Cerebellar cortex (tissue), 1 donor: ENCODE data around the gene TIGD6.
"Not testable (repeated sequence)": the region's sequence is repeated elsewhere in the genome, so short reads cannot be mapped to it uniquely, and the experiment has no call there.

Source experiments
- DNase-seq: peaks from one replicate; pipeline ENCODE4 v3.0.0-alpha.2; 2015; ENCODE audit warnings: low spot score

The TIGD6 gene

GRCh38 chr5:149969181-149969930, 31.1 kb downstream of the TIGD6 start:
- peak; percentile 87 for DNase-seq

GRCh38 chr5:149966946-149967345, 33.5 kb downstream of the TIGD6 start:
- DNase-seq = no peak

DNA sequence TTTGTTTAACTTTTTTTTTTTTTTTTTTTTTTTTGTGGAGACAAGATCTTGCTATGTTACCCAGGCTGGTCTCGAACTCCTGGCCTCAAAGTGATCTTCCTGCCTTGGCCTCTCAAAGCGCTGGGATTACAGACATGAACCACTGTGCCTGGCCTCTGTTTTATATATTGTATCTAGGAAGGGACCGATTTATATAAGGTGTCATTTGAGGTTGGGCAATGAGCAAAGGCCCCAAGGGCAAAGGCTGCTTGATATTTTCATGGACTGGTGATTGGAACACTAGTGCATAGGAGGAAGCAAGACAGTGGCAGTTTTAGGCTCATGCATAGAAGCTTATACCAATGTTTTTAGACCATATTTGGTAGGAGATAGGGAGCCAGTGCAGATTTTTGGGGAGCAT, 36.7 kb downstream of the TIGD6 start:
- DNase-seq = no peak

- no peak for DNase-seq
These were observed 37.7 kb downstream of the TIGD6 start for GRCh38 chr5:149962601-149963300.

GRCh38 chr5:149961957-149962409, 38.5 kb downstream of the TIGD6 start:
- peak; percentile 81 for DNase-seq

GRCh38 chr5:149961186-149961685, 39.2 kb downstream of the TIGD6 start:
- peak; percentile 48 for DNase-seq

DNA sequence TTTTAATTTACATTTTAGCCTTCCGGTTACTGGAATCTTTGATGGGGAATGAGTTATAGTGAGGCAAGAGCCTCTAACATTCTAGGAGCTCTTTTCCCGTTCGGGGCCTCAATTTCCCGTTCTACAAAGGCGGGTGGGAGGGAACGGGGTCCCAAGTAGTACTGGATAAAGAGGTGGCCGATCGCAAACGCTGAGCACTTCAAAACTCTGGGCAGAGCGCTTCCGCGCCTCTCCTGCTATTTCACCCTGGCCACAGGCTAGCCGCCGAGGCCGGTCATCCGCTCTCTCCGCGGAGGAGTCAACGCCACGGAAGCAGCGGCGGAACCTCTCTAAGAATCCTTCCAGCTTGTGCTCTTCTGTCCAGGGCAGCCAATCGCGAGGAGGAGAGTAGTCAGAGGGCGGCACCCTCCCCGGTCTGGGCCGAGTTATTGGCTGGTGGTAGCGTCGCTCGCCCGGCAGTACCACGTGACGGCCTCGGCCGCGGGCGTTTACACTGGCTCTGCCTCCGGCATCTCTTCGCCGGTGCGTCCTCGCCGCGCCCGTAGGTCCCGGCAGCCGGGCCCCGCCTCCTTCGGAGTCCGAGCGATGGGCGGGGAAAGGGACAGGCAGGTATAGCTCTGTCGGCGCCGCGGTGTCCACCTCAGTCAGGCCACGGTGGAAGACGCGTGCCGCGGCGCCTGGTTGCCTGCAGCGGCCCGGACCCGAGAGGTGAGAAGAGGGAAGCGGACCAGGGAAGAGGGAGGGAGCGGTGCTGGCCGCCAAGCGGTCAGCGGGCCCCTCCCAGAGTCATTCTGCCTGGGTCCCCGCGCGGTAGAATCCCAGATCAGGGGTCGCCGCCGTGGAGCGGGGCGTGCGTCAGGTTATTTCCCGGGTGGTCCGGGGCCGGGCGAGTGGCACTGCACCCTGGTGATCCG, 39.9 kb downstream of the TIGD6 start, which contains the start of gene SLC26A2:
SLC26A2 (plus strand) TSS at position 487 of the 914 bp plus-strand sequence. CDS start 16,895 bp downstream, outside the sequence.
- peak; percentile 99 for DNase-seq

DNA sequence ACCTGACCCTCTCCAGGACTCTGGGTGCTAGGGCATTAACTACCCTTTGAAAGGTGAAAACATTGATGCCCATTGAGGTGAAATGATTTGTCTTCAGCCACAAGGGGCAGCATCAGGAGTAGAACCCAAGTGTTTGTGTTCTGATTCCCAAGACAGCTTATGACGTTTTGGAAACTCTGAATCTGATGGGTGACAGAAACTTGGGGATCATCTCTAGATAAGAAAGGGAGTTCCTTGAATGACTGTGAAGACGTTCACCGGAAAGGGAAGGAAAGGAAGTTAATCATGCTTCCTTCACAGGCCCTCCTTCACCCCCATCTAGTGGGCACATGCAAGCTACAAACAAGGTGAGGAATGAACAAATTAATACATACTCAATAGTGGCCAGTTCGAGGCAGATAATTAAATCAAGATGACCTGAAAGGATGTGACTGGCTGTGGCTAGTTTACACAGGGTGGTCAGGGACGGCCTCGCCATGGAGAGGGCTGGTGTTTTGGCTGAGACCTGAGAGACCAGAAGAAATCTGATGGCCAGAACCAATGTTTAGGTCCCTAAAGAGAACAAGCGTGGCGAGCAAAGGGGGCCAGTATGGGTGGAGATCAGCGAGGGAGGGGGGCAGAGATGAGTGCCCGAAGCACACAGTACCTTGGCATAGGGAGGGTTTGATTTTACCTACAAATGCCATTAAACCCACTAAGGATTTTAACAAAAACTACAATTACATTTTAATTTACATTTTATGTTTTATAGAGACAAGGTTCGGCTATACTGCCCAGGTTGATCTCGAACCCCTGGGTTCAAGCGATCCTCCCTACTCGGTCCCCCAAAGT, 40.8 kb downstream of the TIGD6 start:
- peak; percentile 50 for DNase-seq

DNA sequence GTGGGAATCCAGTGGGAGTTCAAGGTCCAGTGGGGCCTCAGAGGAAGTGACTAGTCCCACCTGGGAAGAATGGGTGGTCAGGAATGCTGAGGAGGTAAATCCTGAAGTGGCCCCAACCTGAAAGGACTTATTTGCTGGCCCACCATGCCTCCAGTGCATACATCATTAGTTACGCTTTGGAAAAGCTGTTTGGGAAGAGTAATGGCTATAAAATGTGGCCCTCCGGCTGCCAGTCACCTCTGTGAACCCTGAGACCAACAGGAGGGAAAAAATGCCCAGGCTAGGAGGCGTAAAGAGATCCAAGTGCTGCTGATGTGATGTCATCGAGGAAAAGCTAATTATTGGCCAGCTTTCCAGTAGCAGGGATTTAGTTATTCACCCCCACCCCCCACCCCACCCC, 42.6 kb downstream of the TIGD6 start:
- no peak for DNase-seq

GRCh38 chr5:149956685-149957084, 43.8 kb downstream of the TIGD6 start:
- no peak for DNase-seq

- DNase-seq = no peak
These were observed 45.7 kb downstream of the TIGD6 start for GRCh38 chr5:149954798-149955197.

- no peak for DNase-seq
These were observed 46.9 kb downstream of the TIGD6 start for GRCh38 chr5:149953436-149954121.

DNA sequence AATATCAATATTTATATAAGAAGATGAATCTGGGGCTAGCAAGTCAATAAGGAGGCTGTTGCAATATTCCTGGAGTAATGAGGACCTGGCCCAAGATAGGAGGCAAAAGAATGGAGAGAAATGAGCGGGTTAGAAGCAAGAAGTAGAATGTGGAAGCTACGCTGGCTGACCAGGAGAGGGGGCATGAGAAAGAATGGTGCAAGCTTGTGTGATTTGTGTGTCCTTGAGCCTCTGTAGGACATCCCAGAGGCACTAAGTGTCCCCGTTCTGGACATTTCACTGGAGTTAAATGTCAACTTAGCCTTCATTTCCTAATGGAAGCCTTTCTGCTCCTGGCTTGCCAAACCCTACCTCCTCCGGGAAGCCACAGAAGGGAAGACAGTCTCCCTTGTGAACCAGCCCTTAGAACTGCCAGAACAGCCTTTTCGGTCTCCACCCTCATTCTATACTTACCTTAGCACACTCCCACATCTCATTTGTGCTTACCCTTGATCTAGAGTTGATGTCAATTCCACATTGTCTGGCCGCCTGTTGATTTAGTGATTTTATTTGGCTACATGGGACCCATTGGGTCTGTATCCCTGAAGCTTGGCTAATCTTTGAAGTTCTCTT, 49.2 kb downstream of the TIGD6 start:
- no peak for DNase-seq

GRCh38 chr5:149948993-149949392, 51.5 kb downstream of the TIGD6 start:
- DNase-seq = no peak

DNA sequence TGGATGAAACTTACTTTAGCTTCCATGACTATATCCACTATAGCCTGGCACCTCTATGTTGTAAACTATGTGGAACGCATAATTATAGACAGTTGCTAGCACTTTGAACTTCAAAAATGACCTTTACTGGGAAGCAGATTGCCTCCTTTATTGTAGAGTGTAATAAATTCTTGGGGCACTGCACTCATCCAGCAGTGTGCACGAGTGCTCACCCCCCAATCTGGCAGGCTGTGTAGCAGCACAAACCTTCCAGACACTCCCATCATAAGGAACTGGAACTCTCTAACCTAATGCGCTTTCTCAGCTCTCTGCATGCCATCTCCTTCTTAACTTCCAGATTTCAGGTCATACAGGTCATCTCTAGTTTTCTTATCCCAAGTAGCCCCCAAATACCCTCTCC, 54.3 kb downstream of the TIGD6 start:
- no peak for DNase-seq

- no peak for DNase-seq
These were observed 55.8 kb downstream of the TIGD6 start, which contains the start of gene PDE6A for GRCh38 chr5:149944666-149945065. Gene PDE6A, minus strand, starts transcription at chr5:149944793. Its CDS starts 120 bp downstream, at chr5:149944673.

- DNase-seq = not testable (repeated sequence)
These were observed 57.1 kb downstream of the TIGD6 start for GRCh38 chr5:149943177-149943949.
